A549 (cell line): Measurements from ENCODE around the gene URGCP.

Experiments
- CBX8 ChIP-seq: fragments of 200-600 bp; sonication (generic); IDR thresholded peaks from 2 replicates; pipeline ENCODE4 v1.6.1; 2016
- RAD21 ChIP-seq, 2 experiments: fragments of >200 bp in 1 of 2; sonication (Bioruptor Twin) in 1 of 2; formaldehyde crosslinking in 1 of 2; IDR thresholded peaks in 1 of 2; conservative IDR thresholded peaks in 1 of 2; 2 replicates in 1 of 2; 3 replicates in 1 of 2; pipeline ENCODE4 v1.6.1; 2012 to 2018; ENCODE audit warnings: inconsistent platforms in 1 of 2
- TF ChIP-seq, protein P1 (sequence below): IDR thresholded peaks from 2 replicates; pipeline ENCODE4 v1.6.1; 2012

DNA sequence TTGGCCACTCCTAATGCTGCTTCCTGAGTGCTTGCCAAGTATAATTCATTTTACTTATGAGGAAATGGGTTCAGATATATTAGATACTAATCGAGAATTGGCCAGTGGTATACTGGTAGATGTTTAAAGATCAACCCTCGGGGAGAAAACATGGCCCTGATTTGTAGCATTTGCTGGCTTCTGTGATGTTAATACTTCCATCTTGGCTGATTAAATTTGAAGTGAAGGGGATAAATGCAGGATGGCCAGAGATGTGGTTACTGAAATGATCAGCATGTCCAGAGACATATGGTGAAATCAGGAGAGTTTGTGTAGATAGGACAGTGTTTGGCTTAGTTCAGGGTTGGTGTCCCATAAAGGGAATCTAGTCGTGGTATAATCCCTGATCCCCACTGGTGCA lies 31.0 kb upstream of the URGCP start:
- TF ChIP-seq RAD21 (conservative IDR thresholded peaks at IDR 0.05 in 1 of 2, IDR thresholded peaks at IDR 0.05 in 1 of 2) (no peak), CBX8 (no peak)
- TF ChIP-seq, protein P1, sequence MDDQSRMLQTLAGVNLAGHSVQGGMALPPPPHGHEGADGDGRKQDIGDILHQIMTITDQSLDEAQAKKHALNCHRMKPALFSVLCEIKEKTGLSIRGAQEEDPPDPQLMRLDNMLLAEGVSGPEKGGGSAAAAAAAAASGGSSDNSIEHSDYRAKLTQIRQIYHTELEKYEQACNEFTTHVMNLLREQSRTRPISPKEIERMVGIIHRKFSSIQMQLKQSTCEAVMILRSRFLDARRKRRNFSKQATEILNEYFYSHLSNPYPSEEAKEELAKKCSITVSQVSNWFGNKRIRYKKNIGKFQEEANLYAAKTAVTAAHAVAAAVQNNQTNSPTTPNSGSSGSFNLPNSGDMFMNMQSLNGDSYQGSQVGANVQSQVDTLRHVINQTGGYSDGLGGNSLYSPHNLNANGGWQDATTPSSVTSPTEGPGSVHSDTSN = no peak
